Astrocyte of the cerebellum (primary cell): Measurements from ENCODE around the gene MACO1.

Source experiments
- DNase-seq: peaks from one replicate; pipeline ENCODE4 v3.0.0-alpha.2; 2011; ENCODE audit warnings: low read depth
- H3K4me3 ChIP-seq: 2 replicates; pipeline ENCODE4 v1.5.1; 2011; ENCODE audit warnings: mild to moderate bottlenecking, low read depth, low read length, moderate library complexity
- CTCF ChIP-seq: IDR thresholded peaks from 2 replicates; pipeline ENCODE4 v1.5.1; 2012; ENCODE audit warnings: low read length, low read depth, moderate library complexity, mild to moderate bottlenecking; ENCODE audit errors: missing control alignments
- in situ Hi-C: cut with HindIII; loops from 2 replicates; pipeline ENCODE4 v1.10.0; 2017; ENCODE audit warnings: low sequenced_read_pairs

MACO1 gene

GRCh38 chr1:25425098-25426085 is 5.3 kb upstream of the MACO1 start:
- in situ Hi-C loops = no loop called here
- DNase-seq = no peak
- TF ChIP-seq CTCF = no peak

GRCh38 chr1:25427696-25428095 is 3.0 kb upstream of the MACO1 start:
- H3K4me3 ChIP-seq = no peak overlapping the region
- in situ Hi-C loops = no loop called here
- no peak for DNase-seq
- no peak for TF ChIP-seq CTCF

More at GRCh38 chr1:25425098-25426085, 5.3 kb upstream of the MACO1 start:
- no peak overlapping the region for H3K4me3 ChIP-seq

- DNase-seq = no peak
- no peak overlapping the region for H3K4me3 ChIP-seq
- TF ChIP-seq CTCF = no peak
- in situ Hi-C loops = no loop called here
Observed at GRCh38 chr1:25428475-25429166, 2.1 kb upstream of the MACO1 start.

GRCh38 chr1:25430967-25431881 is 527 bp downstream of the MACO1 start:
- peak overlapping the region; percentile 65 for H3K4me3 ChIP-seq
- no peak for DNase-seq
- in situ Hi-C loops = no loop called here
- no peak for TF ChIP-seq CTCF

- no peak for DNase-seq
- TF ChIP-seq CTCF = no peak
- peak overlapping the region; percentile 65 for H3K4me3 ChIP-seq
- in situ Hi-C loops = no loop called here
Observed at GRCh38 chr1:25431955-25432719, 1.4 kb downstream of the MACO1 start.
